HT1080 (cell line): Measurements from ENCODE around the gene ANKS1A. TPM values are rescaled to one million over a fixed set of nuclear protein-coding genes. Genes with fewer than 3 reads are reported as not detected.

Experiments used
- DNase-seq: peaks from one replicate; pipeline ENCODE4 v3.0.0-alpha.2; 2015; ENCODE audit warnings: low read depth
- total RNA-seq: library from RNA; depleted of rRNA; stranded (reverse); fragments of >200 nt; shearing (Covaris generic); gene quantifications from 2 replicates; pipeline ENCODE4 v1.2.3, GENCODE V29; 2014

The ANKS1A gene
- total RNA-seq, 1 experiment from 2014 or later: 7.3 TPM

DNA sequence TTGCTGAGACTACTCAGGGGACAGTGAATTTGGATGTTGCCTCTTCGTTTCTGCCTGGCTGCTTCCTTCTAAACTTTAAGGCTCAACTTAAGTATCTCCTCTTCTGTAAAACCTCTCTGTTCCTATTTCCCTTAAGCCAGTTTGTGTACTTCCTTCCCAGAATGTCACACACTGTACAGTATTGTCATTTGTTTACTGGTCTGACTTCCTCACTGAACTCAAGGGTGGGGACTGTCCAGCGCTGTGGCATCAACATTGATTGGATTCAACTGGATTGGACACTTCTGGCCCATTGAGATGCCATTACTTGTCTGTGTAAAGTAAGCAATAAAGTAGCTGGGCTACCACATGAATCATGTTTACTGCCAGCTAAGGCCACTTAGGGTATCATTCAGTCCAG is 69.7 kb downstream of the ANKS1A start:
- no peak for DNase-seq

DNA sequence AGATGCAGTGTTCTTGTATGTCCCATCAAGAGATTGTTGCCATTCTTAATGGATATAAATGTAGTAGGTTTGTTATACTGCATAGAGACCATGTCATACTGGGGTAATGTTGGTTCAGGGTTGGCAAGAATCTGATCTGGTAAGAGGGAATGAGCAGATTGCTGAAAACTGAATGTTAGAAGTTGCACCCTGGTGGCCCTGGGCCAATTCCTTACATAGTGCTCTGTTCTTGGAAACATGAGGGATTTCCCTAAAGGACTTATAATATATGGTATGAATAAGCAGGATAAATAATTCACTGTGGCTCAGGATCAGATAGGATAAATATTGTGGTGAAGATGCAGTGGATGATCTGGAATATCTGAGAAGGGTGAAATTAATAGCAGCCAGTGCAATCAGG is 70.2 kb downstream of the ANKS1A start:
- DNase-seq: no peak

DNA sequence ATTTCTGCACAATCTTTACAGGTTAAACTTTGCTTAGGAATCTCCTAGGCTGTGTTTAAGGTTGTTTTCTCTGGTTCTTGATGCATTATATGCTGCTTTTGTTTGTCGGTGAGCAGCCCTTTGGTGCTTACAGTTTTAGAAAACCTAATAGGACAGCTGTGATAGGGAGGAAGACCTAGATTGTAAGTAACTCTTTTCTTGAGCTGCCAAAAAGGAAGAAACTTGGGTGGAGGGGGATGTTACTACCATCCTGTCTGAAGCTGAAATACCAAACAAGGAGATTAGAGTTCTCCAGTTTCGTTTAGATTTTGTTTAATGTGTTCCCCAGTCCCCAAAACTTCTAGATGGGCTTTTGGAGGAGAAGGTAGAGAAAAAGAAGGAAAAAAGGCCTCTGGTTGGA is 72.0 kb downstream of the ANKS1A start:
- DNase-seq: no peak

DNA sequence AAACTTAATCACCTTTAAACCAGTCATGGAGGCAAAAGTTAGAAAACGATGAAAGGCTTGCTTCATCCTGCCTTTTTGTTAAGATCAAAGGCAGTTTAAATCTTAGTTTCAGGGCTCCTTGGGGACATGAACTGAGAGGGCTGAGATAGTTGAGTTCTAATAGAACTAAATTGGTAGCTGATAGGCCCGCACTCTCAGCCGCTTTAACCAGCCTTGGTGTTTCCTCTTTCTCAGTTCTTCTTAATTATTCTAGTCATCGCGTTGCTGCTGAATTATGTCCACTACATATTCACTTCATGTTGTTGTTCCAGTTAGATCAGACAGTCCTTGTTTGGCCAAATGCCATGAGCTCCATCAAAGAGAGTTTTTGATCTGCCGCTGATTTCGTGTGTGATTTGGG is 72.5 kb downstream of the ANKS1A start:
- DNase-seq: no peak

DNA sequence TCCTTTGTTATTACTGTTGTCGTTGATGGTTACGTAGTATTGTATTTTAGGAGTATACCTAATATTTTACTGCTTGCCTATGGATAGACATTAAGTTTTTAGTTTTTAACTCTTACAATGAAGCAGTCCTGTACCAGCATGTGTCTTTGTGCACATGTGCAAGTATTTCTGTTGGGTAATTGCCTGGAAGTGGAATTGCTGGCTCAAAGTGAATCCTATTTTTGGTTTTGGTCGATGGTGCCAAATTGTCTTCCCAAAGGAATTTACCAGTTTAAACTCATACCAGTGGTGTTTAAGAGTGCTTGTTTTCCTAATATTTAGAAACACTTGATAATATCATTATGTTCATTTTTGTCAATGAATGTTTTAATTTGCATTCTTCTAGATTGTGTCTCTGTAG is 75.5 kb downstream of the ANKS1A start:
- DNase-seq: no peak

DNA sequence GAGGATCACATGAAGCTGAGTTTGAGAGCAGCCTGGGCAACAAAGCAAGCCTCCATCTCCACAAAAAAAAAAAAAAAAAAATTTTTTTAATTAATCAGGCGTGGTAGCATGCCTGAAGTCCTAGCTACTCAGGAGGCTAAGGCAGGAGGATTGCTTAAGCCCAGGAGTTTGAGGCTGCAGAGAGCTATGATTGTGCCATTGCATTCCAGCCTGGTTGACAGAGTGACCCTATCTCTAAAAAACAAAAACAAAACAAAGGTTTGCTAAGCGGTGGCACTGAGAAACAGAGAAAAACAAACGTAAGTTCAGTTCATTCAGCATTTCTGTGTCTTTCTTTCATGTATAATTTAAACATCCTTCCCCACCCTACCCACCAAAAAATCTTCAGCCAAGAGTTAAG is 78.4 kb downstream of the ANKS1A start:
- DNase-seq: no peak

DNA sequence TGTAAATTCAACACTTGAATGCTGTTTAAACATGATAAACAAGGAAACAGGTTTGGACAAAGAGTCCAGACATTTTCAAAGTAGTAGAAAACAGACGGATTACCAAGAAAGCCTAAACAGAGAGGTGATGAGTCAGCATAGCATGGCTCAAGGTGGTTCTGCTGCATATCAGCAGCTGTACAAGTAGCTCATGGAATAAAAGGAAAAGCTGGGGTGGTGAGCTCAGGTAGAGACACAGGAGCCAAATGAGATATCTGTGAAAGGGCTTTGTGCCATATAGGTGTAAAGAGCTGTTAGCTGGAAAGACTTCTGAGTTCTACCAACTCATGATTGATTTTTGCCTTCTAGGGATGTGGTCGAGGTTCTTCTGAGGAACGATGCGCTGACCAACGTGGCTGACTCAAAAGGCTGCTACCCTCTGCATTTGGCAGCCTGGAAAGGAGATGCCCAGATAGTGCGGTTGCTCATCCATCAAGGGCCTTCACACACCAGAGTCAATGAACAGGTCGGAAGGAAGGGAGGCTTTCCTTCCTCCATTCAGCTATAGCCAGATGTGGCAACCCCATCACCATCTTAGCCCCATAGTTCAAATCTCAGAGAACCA is 80.7 kb downstream of the ANKS1A start:
- DNase-seq: no peak

DNA sequence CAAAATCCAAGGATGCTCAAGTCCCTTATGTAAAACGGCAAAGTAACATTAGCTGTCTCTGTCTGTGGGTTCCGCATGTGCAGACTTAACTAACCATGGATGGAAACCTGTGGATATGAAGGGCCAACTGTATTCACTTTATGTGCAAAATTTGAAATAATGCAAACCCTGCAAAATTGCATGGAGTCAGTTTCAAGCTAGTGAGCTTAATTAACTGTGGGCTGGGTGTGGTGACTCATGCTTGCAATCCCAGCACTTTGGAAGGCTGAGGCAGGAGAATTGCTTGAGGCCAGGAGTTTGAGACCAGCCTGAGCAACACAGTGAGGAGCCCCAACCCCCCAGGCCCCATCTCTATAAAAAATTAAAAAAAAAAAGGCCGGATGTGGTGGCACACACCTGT is 81.4 kb downstream of the ANKS1A start:
- no peak for DNase-seq

DNA sequence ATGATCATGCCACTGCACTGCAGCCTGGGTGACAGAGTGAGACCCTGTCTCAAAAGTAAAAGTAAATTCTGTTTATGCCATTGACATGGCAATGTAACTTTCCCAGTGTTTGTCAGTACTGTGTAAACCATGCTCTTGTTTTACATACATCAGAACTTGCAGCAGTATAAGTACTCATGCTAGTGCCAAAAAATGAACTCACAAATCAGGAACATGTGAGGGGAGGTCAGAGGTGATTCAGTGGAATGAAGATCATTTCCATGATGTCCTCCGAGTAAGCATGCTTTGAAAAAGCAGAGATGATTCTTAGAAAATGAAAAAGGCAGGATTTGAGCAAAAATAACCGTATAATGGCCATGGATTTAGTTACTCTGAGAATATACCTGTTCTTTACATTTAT is 81.9 kb downstream of the ANKS1A start:
- no peak for DNase-seq

DNA sequence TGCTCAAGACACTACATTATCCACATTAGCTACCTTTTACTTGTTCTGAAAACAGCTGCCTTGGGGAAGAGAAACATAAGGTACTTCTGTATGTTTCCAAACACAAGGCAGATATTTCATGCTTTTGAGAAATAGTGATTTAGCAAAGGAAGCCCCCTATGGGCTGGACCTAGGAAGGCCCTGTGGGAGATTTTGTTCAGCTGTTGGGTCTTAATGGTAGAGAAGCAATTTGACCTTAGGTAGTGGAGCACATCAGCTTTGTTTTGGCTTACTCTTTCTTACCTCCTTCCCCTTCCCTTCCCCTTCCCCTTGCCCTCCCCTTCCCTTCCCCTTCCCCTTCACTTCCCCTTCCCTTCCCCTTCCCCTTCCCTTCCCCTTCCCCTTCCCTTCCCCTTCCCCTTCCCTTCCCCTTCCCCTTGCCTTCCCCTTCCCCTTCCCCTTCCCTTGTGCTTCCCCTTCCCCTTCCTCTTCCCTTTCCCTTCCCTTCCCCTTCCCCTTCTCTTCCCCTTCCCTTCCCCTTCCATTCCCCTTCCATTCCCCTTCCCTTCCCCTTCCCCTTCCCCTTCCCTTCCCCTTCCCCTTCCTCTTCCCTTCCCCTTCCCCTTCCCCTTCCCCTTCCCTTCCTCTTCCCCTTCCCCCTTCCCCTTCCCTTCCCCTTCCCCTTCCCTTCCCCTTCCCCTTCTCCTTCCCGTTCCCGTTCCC is 84.6 kb downstream of the ANKS1A start:
- DNase-seq: no peak

DNA sequence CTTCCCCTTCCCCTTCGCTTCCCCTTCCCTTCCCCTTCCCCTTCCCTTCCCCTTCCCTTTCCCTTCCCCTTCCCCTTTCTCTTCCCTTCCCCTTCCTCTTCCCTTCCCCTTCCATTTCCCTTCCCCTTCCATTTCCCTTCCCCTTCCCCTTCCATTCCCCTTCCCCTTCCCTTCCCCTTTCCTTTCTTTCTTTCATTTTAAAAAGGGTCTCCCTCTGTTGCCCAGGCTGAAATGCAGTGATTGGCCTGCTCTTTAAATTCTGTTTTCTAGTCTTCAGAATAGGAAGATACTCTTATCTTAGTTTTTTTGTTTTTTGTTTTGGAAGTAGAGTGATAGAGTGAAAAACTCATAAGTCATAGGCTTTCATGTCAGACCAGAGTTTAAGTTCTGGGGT is 85.2 kb downstream of the ANKS1A start:
- DNase-seq: no peak

DNA sequence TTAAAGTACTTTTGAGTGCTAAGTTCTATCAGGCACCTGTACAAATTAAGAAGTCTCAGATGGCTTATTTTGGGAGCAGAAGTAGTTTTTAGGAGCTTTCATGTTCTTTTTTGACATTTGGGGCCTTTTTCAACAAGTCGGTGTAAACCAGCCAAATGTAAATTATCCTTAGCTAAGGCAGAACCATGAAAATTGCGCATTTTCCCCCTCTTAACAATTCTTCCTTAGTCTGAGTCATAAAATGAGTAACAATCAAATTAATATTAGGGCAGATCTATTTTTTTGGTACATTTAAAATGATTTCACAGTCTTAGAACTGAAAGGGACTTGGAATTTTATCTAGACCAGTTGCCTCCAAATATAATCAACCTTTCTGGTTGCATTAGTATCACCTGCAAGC is 87.2 kb downstream of the ANKS1A start:
- no peak for DNase-seq

DNA sequence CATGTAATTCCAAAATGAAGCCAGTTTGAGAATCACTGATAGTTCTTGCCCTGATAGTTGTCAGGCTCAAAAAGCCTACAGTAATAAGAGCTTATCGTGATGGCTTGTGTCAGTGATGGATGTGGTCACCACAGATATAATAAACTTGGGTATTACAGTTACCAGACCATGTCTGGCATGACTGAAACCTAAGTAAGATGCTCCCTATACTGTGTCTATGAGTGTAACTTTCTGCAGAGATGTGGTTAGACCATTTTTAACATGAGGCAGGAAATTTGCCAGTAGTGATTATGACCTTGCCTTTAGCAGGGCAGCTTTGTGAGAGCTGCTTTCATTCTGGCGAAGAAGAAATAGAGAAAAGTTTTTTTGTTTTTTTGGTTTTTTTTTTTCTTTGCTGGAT is 90.2 kb downstream of the ANKS1A start:
- no peak for DNase-seq

DNA sequence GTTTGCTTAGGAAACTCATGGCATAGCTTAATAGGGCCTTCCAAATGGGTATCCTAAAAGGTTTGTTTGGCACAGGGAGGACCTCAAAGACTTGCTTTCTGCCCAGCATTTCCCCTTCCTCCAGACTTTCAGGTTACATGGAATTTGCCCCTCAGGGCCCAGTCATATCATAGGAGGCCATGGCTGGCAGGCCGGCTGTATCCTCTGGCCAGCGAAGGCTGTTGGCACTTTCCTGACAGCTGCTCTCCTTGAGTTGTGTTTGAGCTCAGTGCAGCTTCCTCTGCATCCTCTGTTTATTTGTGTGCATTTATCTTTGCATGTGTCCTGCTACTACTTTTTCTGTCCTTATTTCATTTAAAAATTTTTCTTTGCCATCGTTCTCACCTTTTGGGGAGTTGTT is 90.9 kb downstream of the ANKS1A start:
- DNase-seq: no peak

DNA sequence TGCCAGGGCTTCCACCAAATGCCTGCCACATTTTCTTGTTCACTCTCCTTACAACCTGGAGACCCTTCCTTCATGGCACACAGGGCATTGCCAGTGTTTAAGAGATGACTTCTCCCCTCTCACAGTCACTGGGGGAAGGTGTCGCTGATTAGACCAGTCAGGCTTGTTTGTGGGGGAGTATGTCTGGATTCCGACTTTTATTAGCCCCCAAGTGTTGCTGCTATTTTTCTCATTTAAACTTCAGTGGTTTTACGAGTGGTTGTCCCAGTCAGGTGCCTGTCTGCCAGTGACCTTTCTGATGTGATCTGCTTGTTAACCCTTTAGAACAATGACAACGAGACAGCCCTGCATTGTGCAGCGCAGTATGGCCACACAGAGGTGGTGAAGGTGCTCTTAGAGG is 92.3 kb downstream of the ANKS1A start:
- no peak for DNase-seq

DNA sequence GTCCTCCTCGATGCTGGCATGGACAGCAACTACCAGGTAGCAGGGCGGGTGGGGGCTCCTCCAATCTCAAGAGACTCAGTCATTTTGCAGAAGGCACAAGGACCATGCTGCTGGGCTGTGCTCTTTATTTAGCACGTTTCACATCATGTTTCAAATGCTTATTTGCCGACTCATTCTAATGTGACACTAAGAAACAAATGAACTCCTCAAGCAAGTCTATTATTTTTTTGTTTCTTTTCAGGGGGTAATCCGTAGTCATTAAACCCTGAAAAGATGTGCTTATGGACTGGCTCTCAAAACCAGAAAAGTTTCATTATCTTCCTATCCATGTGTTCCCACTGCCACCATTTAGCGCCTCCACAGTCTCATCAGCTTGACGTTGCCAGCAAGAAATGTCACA is 92.9 kb downstream of the ANKS1A start:
- DNase-seq: no peak

DNA sequence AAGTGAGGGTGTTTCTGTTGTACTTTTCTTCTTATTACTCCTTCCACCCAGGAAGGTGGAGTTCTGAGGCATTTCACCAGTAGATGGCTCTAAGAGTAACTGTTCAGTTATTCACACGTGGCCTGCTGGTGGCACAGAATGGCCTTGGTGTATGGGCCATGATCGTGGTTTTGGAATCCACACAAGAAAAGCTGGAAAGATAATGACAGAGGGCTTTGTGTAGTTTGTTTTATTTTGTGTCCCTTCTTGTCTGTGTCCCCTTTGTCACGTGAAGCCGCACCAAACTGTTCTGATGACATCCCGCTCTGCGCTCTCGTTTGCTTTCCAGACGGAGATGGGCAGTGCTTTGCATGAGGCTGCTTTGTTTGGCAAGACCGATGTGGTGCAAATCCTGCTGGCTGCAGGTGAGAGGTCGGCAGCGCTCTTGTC is 93.4 kb downstream of the ANKS1A start:
- DNase-seq: peak; percentile 17

DNA sequence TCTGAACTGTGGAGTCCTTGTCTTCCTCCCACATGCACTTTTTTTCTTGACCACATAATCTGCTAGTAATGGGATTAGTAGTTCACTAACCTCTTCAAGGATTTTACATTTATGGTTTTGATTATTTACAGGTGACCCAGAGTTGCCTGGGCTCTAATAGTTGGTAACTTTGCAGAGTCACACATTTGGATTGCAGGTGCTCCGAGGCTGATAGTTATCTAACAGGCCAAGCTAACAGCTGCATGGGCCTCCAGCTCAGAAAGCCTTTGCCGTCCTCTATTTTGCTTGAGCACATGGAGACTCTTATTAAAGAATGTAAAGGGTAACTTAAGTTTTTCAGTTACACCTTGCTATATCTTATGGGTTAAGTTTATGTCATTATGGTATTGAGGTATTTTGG is 95.4 kb downstream of the ANKS1A start:
- no peak for DNase-seq

DNA sequence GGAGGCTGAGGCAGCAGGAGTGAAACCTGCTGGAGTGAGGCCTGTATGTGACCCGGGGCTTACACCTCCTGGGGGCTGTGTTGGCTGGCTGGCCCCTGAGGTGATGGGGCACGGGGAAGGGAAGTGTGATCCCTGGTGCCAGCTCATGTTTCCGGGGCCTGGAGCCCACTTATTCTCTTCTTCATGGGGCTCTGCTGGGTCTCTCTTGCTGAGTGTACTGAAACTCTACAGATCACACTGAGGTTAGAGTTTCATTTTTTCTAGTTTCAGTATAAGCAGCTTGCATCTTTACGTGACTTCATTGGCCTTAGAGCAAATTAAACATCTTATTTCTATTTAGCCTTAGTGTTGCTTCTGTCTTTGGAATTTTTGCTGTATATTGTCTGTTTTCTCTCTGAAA is 96.2 kb downstream of the ANKS1A start:
- DNase-seq: no peak

DNA sequence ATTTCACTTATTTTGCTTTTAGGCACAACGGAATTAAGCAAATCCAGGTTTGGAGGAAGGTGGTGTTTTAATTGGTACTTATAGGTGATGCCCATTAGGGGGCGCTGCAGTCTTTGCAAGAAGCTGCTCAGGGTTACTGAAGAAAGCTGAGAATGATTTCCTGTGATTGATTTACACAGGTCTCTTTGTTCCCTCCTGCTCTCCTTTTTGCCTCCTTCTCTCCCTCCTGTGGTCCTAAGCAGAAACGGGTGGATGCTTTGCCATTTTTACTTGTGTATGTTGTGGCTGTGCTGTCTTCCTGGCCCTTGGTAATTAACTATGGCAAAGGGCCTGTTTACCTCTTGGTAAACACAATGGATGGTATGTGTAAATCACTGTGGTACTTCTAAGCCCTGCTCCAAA is 97.8 kb downstream of the ANKS1A start:
- DNase-seq: peak; percentile 67

DNA sequence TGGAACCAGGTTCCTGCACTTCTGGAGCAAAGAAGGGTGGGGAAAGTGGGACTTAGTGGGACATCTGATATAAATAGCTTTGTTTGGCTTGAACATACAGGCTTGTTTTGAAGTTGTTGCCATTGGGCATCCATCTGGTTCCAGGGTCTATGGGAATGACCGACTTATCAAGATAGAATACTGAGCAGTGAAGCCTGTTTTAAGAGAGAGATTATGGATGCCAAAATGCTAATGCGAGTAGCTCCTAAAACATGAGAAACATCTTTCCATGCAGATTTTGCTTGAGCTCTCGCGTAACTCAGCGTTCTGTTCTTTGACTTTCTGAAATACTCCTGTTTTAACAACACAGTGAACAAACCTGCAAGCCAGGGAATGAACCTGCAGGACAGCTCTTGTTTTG is 98.5 kb downstream of the ANKS1A start:
- no peak for DNase-seq

DNA sequence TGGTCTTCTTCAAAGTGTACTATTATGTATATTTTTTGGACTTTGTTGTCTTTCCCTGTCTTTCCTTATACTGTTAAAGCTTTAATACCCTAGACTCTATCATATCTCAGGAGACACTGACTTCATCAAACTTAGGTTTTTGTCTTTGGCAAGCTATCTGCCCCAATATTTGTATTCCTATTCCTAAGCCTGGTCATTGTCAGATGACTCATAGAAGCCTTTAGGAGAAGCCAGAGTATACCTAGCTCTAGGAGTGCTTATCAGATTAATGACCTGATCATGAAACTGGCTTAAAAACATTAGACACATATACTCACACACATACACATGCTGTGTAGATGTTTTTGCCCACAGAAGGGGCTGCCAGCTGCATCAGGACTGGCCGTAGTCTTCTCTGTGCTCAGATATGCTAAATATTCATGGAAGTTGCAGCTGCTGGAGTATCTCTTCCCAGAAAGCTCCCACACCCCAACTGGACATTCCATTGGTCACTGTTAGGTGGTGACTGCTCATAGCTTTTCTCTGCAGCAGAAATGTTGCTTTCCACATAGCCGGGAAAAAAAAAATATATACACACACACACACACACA is 102.0 kb downstream of the ANKS1A start:
- no peak for DNase-seq

DNA sequence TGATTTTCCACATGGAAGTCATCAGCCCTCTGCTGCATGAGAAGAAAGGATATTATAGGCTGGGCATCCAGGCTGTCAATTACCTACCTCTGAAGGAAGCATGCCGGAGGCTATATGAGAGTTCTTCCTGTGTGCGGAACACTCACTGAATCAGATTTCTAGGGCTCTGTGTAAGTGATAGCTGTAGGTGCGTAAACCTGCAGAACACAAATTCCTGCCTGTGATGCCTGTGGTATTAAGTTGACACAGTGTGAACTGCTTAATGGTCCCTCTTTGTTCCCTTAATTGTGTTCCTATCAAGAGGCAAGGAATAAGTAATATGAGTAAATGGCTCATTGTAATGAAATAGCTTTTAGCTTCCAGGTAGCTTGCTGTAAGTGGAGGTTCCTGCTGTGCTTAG is 103.3 kb downstream of the ANKS1A start:
- DNase-seq: no peak
